ENCODE results near the gene SDK1. TPM values are rescaled to one million over a fixed set of nuclear protein-coding genes. Genes with fewer than 3 reads are reported as not detected.

Gene SDK1
- total and polyA plus RNA-seq, 2 donors = 3.2 to 7.8 TPM

GRCh38 chr7:3673524-3673923 is 372.5 kb downstream of the SDK1 start:
- 88% methylated on average over 5 of the region's 5 CpGs for WGBS
- peaks cover 0 to 3% of the 10 kb centered on the region in 2 donors for H3K4me1 ChIP-seq (ENCODE audit: control insufficient read depth in 2 of 2, insufficient read depth in 2 of 2, low read length in 2 of 2)
- no peak overlapping the region for H3K4me3 ChIP-seq (ENCODE audit: low read length in 2 of 2)
- H3K36me3 ChIP-seq (ENCODE audit: control insufficient read depth in 2 of 2, insufficient read depth in 2 of 2, low read length in 1 of 2) = no peaks in the 10 kb centered on the region
- peak in 3 of 9 donors; percentile 5 to 41 (median 24) for DNase-seq (ENCODE audit: low read depth in 6 of 9, low spot score in 9 of 9)
- no peaks in the 10 kb centered on the region for H3K27me3 ChIP-seq (ENCODE audit: control insufficient read depth in 2 of 2, insufficient read depth in 1 of 2, low read length in 1 of 2)
- H3K9me3 ChIP-seq (ENCODE audit: control insufficient read depth in 2 of 2, insufficient read depth in 1 of 2, low read length in 1 of 2) = no peaks in the 10 kb centered on the region
- no peak overlapping the region for H3K27ac ChIP-seq (ENCODE audit: low read depth in 1 of 2, low read length in 1 of 2)

- WGBS = 97% methylated on average over 4 of the region's 4 CpGs
- Histone ChIP-seq H3K9me3 (ENCODE audit: control insufficient read depth in 2 of 2, insufficient read depth in 1 of 2, low read length in 1 of 2) (no peaks in the 10 kb centered on the region), H3K36me3 (ENCODE audit: control insufficient read depth in 2 of 2, insufficient read depth in 2 of 2, low read length in 1 of 2) (no peaks in the 10 kb centered on the region), H3K4me1 (ENCODE audit: control insufficient read depth in 2 of 2, insufficient read depth in 2 of 2, low read length in 2 of 2) (no peaks in the 10 kb centered on the region), H3K4me3 (ENCODE audit: low read length in 2 of 2) (no peak overlapping the region), H3K27ac (ENCODE audit: low read depth in 1 of 2, low read length in 1 of 2) (no peak overlapping the region), H3K27me3 (ENCODE audit: control insufficient read depth in 2 of 2, insufficient read depth in 1 of 2, low read length in 1 of 2) (no peaks in the 10 kb centered on the region)
- no peak for DNase-seq (ENCODE audit: low read depth in 6 of 9, low spot score in 9 of 9)
Measured at GRCh38 chr7:3678314-3678810, 377.3 kb downstream of the SDK1 start.

- Histone ChIP-seq H3K36me3 (ENCODE audit: control insufficient read depth in 2 of 2, insufficient read depth in 2 of 2, low read length in 1 of 2) (no peaks in the 10 kb centered on the region), H3K9me3 (ENCODE audit: control insufficient read depth in 2 of 2, insufficient read depth in 1 of 2, low read length in 1 of 2) (no peaks in the 10 kb centered on the region), H3K4me1 (ENCODE audit: control insufficient read depth in 2 of 2, insufficient read depth in 2 of 2, low read length in 2 of 2) (no peaks in the 10 kb centered on the region), H3K27me3 (ENCODE audit: control insufficient read depth in 2 of 2, insufficient read depth in 1 of 2, low read length in 1 of 2) (no peaks in the 10 kb centered on the region), H3K4me3 (ENCODE audit: low read length in 2 of 2) (no peak overlapping the region), H3K27ac (ENCODE audit: low read depth in 1 of 2, low read length in 1 of 2) (no peak overlapping the region)
- 63% methylated on average over 10 of the region's 10 CpGs for WGBS
- no peak for DNase-seq (ENCODE audit: low read depth in 6 of 9, low spot score in 9 of 9)
Measured at GRCh38 chr7:3682028-3682710, 381.1 kb downstream of the SDK1 start.

GRCh38 chr7:3683546-3684539 is 382.8 kb downstream of the SDK1 start:
- H3K4me3 ChIP-seq (ENCODE audit: low read length in 2 of 2) = no peak overlapping the region
- H3K9me3 ChIP-seq (ENCODE audit: control insufficient read depth in 2 of 2, insufficient read depth in 1 of 2, low read length in 1 of 2) = peaks cover 0 to 2% of the 10 kb centered on the region in 2 donors
- no peaks in the 10 kb centered on the region for H3K4me1 ChIP-seq (ENCODE audit: control insufficient read depth in 2 of 2, insufficient read depth in 2 of 2, low read length in 2 of 2)
- DNase-seq (ENCODE audit: low read depth in 6 of 9, low spot score in 9 of 9) = no peak
- 80% methylated on average over 12 of the region's 12 CpGs for whole genome bisulfite sequencing
- H3K27me3 ChIP-seq (ENCODE audit: control insufficient read depth in 2 of 2, insufficient read depth in 1 of 2, low read length in 1 of 2) = no peaks in the 10 kb centered on the region
- no peak overlapping the region for H3K27ac ChIP-seq (ENCODE audit: low read depth in 1 of 2, low read length in 1 of 2)
- no peaks in the 10 kb centered on the region for H3K36me3 ChIP-seq (ENCODE audit: control insufficient read depth in 2 of 2, insufficient read depth in 2 of 2, low read length in 1 of 2)

- Histone ChIP-seq H3K4me3 (ENCODE audit: low read length in 2 of 2) (no peak overlapping the region), H3K4me1 (ENCODE audit: control insufficient read depth in 2 of 2, insufficient read depth in 2 of 2, low read length in 2 of 2) (no peaks in the 10 kb centered on the region), H3K36me3 (ENCODE audit: control insufficient read depth in 2 of 2, insufficient read depth in 2 of 2, low read length in 1 of 2) (no peaks in the 10 kb centered on the region), H3K27me3 (ENCODE audit: control insufficient read depth in 2 of 2, insufficient read depth in 1 of 2, low read length in 1 of 2) (no peaks in the 10 kb centered on the region), H3K9me3 (ENCODE audit: control insufficient read depth in 2 of 2, insufficient read depth in 1 of 2, low read length in 1 of 2) (peaks cover 0 to 5% of the 10 kb centered on the region in 2 donors), H3K27ac (ENCODE audit: low read depth in 1 of 2, low read length in 1 of 2) (no peak overlapping the region)
- no peak for DNase-seq (ENCODE audit: low read depth in 6 of 9, low spot score in 9 of 9)
- WGBS = 70% methylated on average over 2 of the region's 2 CpGs
Measured at GRCh38 chr7:3688071-3688470, 387.0 kb downstream of the SDK1 start.

- no peak for DNase-seq (ENCODE audit: low read depth in 6 of 9, low spot score in 9 of 9)
- Histone ChIP-seq H3K36me3 (ENCODE audit: control insufficient read depth in 2 of 2, insufficient read depth in 2 of 2, low read length in 1 of 2) (no peaks in the 10 kb centered on the region), H3K4me1 (ENCODE audit: control insufficient read depth in 2 of 2, insufficient read depth in 2 of 2, low read length in 2 of 2) (no peaks in the 10 kb centered on the region), H3K4me3 (ENCODE audit: low read length in 2 of 2) (no peak overlapping the region), H3K27me3 (ENCODE audit: control insufficient read depth in 2 of 2, insufficient read depth in 1 of 2, low read length in 1 of 2) (no peaks in the 10 kb centered on the region), H3K9me3 (ENCODE audit: control insufficient read depth in 2 of 2, insufficient read depth in 1 of 2, low read length in 1 of 2) (peaks cover 0 to 5% of the 10 kb centered on the region in 2 donors), H3K27ac (ENCODE audit: low read depth in 1 of 2, low read length in 1 of 2) (no peak overlapping the region)
- WGBS = 92% methylated on average over 3 of the region's 3 CpGs
Measured at GRCh38 chr7:3688842-3689241, 387.8 kb downstream of the SDK1 start.

DNA sequence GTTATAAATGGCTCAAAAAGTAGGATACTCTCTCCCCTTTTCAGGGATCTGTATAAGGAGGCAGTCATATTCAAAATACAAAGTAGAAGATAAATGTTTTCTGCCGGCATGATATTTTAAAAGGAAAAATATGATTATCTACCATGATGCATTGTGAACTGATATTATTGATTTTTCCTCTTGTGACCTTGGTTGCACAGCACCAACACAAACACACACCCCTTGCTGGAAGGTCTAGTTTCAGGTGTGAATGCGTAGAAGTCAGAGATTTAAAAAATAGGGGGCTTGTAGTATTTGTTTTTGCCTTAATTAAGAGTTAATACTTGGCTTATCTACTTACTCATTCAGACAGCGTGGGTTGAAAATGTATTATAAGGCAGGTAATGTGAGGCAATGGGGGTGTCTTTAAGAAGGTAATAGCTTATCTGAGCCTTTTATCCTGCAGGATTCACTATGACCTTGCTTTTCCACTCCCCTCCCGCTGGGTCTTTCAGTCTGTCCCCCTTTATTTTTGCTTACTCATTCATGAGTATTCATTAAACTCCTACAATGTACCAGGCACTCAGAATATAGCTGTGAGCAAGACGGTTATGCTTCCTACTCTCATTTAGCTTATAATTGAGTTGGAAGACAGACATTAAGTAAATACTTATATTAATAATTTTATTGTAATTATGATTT is 390.6 kb downstream of the SDK1 start:
- H3K4me3 ChIP-seq (ENCODE audit: low read length in 2 of 2) = no peak overlapping the region
- 94% methylated on average over 5 of the region's 5 CpGs for WGBS

DNA sequence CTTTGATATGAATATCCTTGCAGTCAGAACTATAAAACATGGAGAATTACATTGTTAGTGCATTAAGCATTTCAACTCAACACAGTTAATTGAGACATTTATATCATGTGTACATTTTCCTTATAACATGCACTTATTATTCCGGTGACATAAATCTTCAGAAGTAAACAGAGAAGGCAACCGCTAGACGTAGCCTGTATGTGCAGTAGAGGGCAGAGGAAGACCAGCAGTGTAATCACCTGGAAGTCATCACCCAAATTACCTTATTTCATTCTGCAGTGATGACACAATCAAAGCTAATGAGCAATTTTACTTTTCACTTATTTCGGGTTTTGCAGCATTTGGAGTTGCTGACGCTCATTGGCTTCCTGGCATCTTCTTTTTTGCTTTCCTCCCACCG is 394.6 kb downstream of the SDK1 start:
- no peaks in the 10 kb centered on the region for H3K9me3 ChIP-seq (ENCODE audit: control insufficient read depth in 2 of 2, insufficient read depth in 1 of 2, low read length in 1 of 2)
- H3K36me3 ChIP-seq (ENCODE audit: control insufficient read depth in 2 of 2, insufficient read depth in 2 of 2, low read length in 1 of 2) = no peaks in the 10 kb centered on the region
- no peaks in the 10 kb centered on the region for H3K4me1 ChIP-seq (ENCODE audit: control insufficient read depth in 2 of 2, insufficient read depth in 2 of 2, low read length in 2 of 2)
- DNase-seq (ENCODE audit: low read depth in 6 of 9, low spot score in 9 of 9) = no peak
- H3K27me3 ChIP-seq (ENCODE audit: control insufficient read depth in 2 of 2, insufficient read depth in 1 of 2, low read length in 1 of 2) = no peaks in the 10 kb centered on the region
- 92% methylated on average over 6 of the region's 6 CpGs for WGBS
- H3K4me3 ChIP-seq (ENCODE audit: low read length in 2 of 2) = no peak overlapping the region
- no peak overlapping the region for H3K27ac ChIP-seq (ENCODE audit: low read depth in 1 of 2, low read length in 1 of 2)

More for the DNA sequence above, 390.6 kb downstream of the SDK1 start:
- DNase-seq (ENCODE audit: low read depth in 6 of 9, low spot score in 9 of 9) = no peak
- Histone ChIP-seq H3K9me3 (ENCODE audit: control insufficient read depth in 2 of 2, insufficient read depth in 1 of 2, low read length in 1 of 2) (peaks cover 0 to 5% of the 10 kb centered on the region in 2 donors), H3K27me3 (ENCODE audit: control insufficient read depth in 2 of 2, insufficient read depth in 1 of 2, low read length in 1 of 2) (no peaks in the 10 kb centered on the region), H3K27ac (ENCODE audit: low read depth in 1 of 2, low read length in 1 of 2) (no peak overlapping the region), H3K36me3 (ENCODE audit: control insufficient read depth in 2 of 2, insufficient read depth in 2 of 2, low read length in 1 of 2) (no peaks in the 10 kb centered on the region), H3K4me1 (ENCODE audit: control insufficient read depth in 2 of 2, insufficient read depth in 2 of 2, low read length in 2 of 2) (no peaks in the 10 kb centered on the region)

Data from thymus (tissue), 11 donors.